HEK293 (cell line): ENCODE results near the gene LRFN2.
A peak's percentile ranks its signal among the peaks of the same experiment; 100 is the strongest.

Source experiments
- CTCF ChIA-PET: fragments of 350-600 bp; formaldehyde crosslinking; extraction: SDS; loops from one replicate; lab custom pipeline; 2021; ENCODE audit warnings: antibody characterized with exemption; lab: Yijun Ruan, JAX
- POLR2A ChIA-PET: fragments of 300-600 bp; formaldehyde crosslinking; extraction: SDS; loops from one replicate; lab custom pipeline; 2020; ENCODE audit warnings: antibody characterized with exemption, inconsistent platforms; lab: Yijun Ruan, JAX
- H3K27ac ChIP-seq: fragments of 200-500 bp; sonication (Bioruptor generic); 2 replicates; pipeline ENCODE4 v1.5.1; 2014; ENCODE audit warnings: low read depth, low read length, control low read depth, inconsistent platforms; ENCODE audit errors: extremely low read depth
- H3K36me3 ChIP-seq, 2 experiments: fragments of 200-500 bp in 1 of 2; sonication (Bioruptor generic) in 1 of 2; 1 replicate in 1 of 2; 2 replicates in 1 of 2; pipeline ENCODE4 v1.5.1; 2014 to 2017; ENCODE audit warnings: inconsistent platforms in 2 of 2, low read length in 2 of 2; ENCODE audit not compliant: control insufficient read depth in 2 of 2, insufficient read depth in 1 of 2
- H3K4me1 ChIP-seq: fragments of 200-500 bp; sonication (Bioruptor generic); 2 replicates; pipeline ENCODE4 v1.5.1; 2014; ENCODE audit warnings: mild to moderate bottlenecking, low read length, inconsistent platforms; ENCODE audit not compliant: control insufficient read depth, insufficient read depth
- H3K4me3 ChIP-seq: 2 replicates; pipeline ENCODE4 v1.5.1; 2011; ENCODE audit warnings: low read depth, mild to moderate bottlenecking, control low read depth, low read length, moderate library complexity
- H3K9me3 ChIP-seq: fragments of 200-500 bp; sonication (Bioruptor generic); 2 replicates; pipeline ENCODE4 v1.5.1; 2014; ENCODE audit warnings: low read depth, low read length, inconsistent platforms; ENCODE audit not compliant: control insufficient read depth, insufficient read depth
- EGR2 ChIP-seq: fragments of 450-650 bp; formaldehyde crosslinking; IDR thresholded peaks from 2 replicates; pipeline ENCODE4 v1.5.1; 2016; ENCODE audit warnings: low read depth, missing biosample characterization, missing genetic modification characterization
- GLIS2 ChIP-seq: fragments of 450-650 bp; formaldehyde crosslinking; IDR thresholded peaks from 2 replicates; pipeline ENCODE4 v1.5.1; 2016; ENCODE audit warnings: missing biosample characterization, missing genetic modification characterization
- INSM2 ChIP-seq: fragments of 450-650 bp; formaldehyde crosslinking; IDR thresholded peaks from 2 replicates; pipeline ENCODE4 v1.5.1; 2016; ENCODE audit warnings: missing biosample characterization, missing genetic modification characterization
- KLF16 ChIP-seq: fragments of 450-650 bp; formaldehyde crosslinking; IDR thresholded peaks from 2 replicates; pipeline ENCODE4 v1.5.1; 2017; ENCODE audit warnings: missing biosample characterization, missing genetic modification characterization
- MZF1 ChIP-seq: fragments of 450-650 bp; formaldehyde crosslinking; IDR thresholded peaks from 2 replicates; pipeline ENCODE4 v1.5.1; 2017; ENCODE audit warnings: missing biosample characterization, missing genetic modification characterization, borderline replicate concordance
- PRDM10 ChIP-seq: fragments of 450-650 bp; formaldehyde crosslinking; IDR thresholded peaks from 2 replicates; pipeline ENCODE4 v1.5.1; 2016; ENCODE audit warnings: missing biosample characterization, missing genetic modification characterization
- PRDM4 ChIP-seq: fragments of 450-650 bp; formaldehyde crosslinking; IDR thresholded peaks from 2 replicates; pipeline ENCODE4 v1.5.1; 2017; ENCODE audit warnings: missing biosample characterization, missing genetic modification characterization
- SETDB1 ChIP-seq: IDR thresholded peaks from one replicate; pipeline ENCODE4 v1.6.1; 2017; ENCODE audit warnings: mild to moderate bottlenecking, low read length, moderate library complexity, mixed read lengths; ENCODE audit not compliant: insufficient read length
- TSHZ1 ChIP-seq: fragments of 450-650 bp; formaldehyde crosslinking; IDR thresholded peaks from 2 replicates; pipeline ENCODE4 v1.5.1; 2016; ENCODE audit warnings: missing biosample characterization, missing genetic modification characterization, borderline replicate concordance
- ZIC2 ChIP-seq: fragments of 450-650 bp; formaldehyde crosslinking; IDR thresholded peaks from 2 replicates; pipeline ENCODE4 v1.5.1; 2016; ENCODE audit warnings: missing biosample characterization, missing genetic modification characterization
- ZNF132 ChIP-seq: fragments of 450-650 bp; formaldehyde crosslinking; IDR thresholded peaks from 2 replicates; pipeline ENCODE4 v1.5.1; 2017; ENCODE audit warnings: missing biosample characterization, missing genetic modification characterization, borderline replicate concordance
- ZNF140 ChIP-seq: fragments of 450-650 bp; formaldehyde crosslinking; IDR thresholded peaks from 2 replicates; pipeline ENCODE4 v1.5.1; 2016; ENCODE audit warnings: missing biosample characterization, missing genetic modification characterization
- ZNF223 ChIP-seq: fragments of 450-650 bp; formaldehyde crosslinking; IDR thresholded peaks from 2 replicates; pipeline ENCODE4 v1.5.1; 2016; ENCODE audit warnings: missing biosample characterization, missing genetic modification characterization
- ZNF24 ChIP-seq: fragments of 450-650 bp; formaldehyde crosslinking; IDR thresholded peaks from 2 replicates; pipeline ENCODE4 v1.5.1; 2016; ENCODE audit warnings: missing biosample characterization, missing genetic modification characterization
- ZNF302 ChIP-seq: fragments of 450-650 bp; formaldehyde crosslinking; IDR thresholded peaks from 2 replicates; pipeline ENCODE4 v1.5.1; 2016; ENCODE audit warnings: missing biosample characterization, missing genetic modification characterization, low read depth
- ZNF433 ChIP-seq: fragments of 450-650 bp; formaldehyde crosslinking; IDR thresholded peaks from 2 replicates; pipeline ENCODE4 v1.5.1; 2016; ENCODE audit warnings: missing biosample characterization, missing genetic modification characterization, low read depth
- ZNF488 ChIP-seq: fragments of 450-650 bp; formaldehyde crosslinking; IDR thresholded peaks from 2 replicates; pipeline ENCODE4 v1.5.1; 2016; ENCODE audit warnings: missing biosample characterization, missing genetic modification characterization
- ZNF549 ChIP-seq: fragments of 450-650 bp; IDR thresholded peaks from 2 replicates; pipeline ENCODE4 v1.5.1; 2018; ENCODE audit warnings: missing biosample characterization, missing genetic modification characterization, mild to moderate bottlenecking, inconsistent platforms, moderate library complexity
- ZNF560 ChIP-seq: fragments of 450-650 bp; formaldehyde crosslinking; IDR thresholded peaks from 2 replicates; pipeline ENCODE4 v1.5.1; 2017; ENCODE audit warnings: missing biosample characterization, missing genetic modification characterization, borderline replicate concordance
- ZNF658 ChIP-seq: fragments of 450-650 bp; formaldehyde crosslinking; IDR thresholded peaks from 2 replicates; pipeline ENCODE4; 2016; ENCODE audit warnings: missing biosample characterization, missing genetic modification characterization
- ZNF660 ChIP-seq: fragments of 450-650 bp; IDR thresholded peaks from 2 replicates; pipeline ENCODE4 v1.5.1; 2018; ENCODE audit warnings: missing biosample characterization, mild to moderate bottlenecking, missing genetic modification characterization
- ZNF768 ChIP-seq: fragments of 450-650 bp; formaldehyde crosslinking; IDR thresholded peaks from 2 replicates; pipeline ENCODE4 v1.5.1; 2018; ENCODE audit warnings: missing biosample characterization, mild to moderate bottlenecking, missing genetic modification characterization
- ZNF843 ChIP-seq: fragments of 450-650 bp; formaldehyde crosslinking; IDR thresholded peaks from 2 replicates; pipeline ENCODE4 v1.5.1; 2016; ENCODE audit warnings: missing biosample characterization, missing genetic modification characterization
- ZSCAN16 ChIP-seq: fragments of 450-650 bp; formaldehyde crosslinking; IDR thresholded peaks from 2 replicates; pipeline ENCODE4 v1.5.1; 2016; ENCODE audit warnings: missing biosample characterization, missing genetic modification characterization

LRFN2 gene

GRCh38 chr6:40472353-40472752, 114.8 kb downstream of the LRFN2 start (continued):
- TF ChIP-seq PRDM10 (tag by site-specific recombination), result peak; percentile 40; the same call in 1 of the 2 replicates
- TF ChIP-seq ZIC2 (tag by site-specific recombination), result peak; percentile 83
- no peak for TF ChIP-seq GLIS2
- TF ChIP-seq ZNF560, result no peak
- no peak for TF ChIP-seq ZNF433 (tag by site-specific recombination)
- TF ChIP-seq ZNF660, result 0 out of 2 replicates have a peak, but pooled peaks have one; percentile 15

GRCh38 chr6:40471243-40471642, 115.9 kb downstream of the LRFN2 start:
- no peaks in the 10 kb centered on the region for H3K36me3 ChIP-seq
- no peak for TF ChIP-seq ZNF302
- no peak for TF ChIP-seq ZNF132 (tag by site-specific recombination)
- no peak for TF ChIP-seq ZNF843
- no peak for TF ChIP-seq ZNF24 (tag by site-specific recombination)
- no peak for TF ChIP-seq ZSCAN16 (tag by site-specific recombination)
- no peak for TF ChIP-seq INSM2 (tag by site-specific recombination)
- TF ChIP-seq KLF16 (tag by site-specific recombination), result no peak
- TF ChIP-seq ZNF768, result no peak
- no peak for TF ChIP-seq ZNF223
- TF ChIP-seq ZNF140 (tag by site-specific recombination), result no peak
- no peaks in the 10 kb centered on the region for H3K9me3 ChIP-seq
- ChIA-PET POLR2A (no interaction called here), CTCF (interaction anchor here (0.6 kb wide), 1 partner anchor 128 kb away, joined by 4 read pairs; no protein-coding TSS in a partner anchor)
- H3K27ac ChIP-seq, result no peak overlapping the region
- H3K4me1 ChIP-seq, result no peaks in the 10 kb centered on the region
- H3K4me3 ChIP-seq, result no peak overlapping the region

GRCh38 chr6:40469323-40469722, 117.8 kb downstream of the LRFN2 start:
- CTCF ChIA-PET, result interaction anchor here (0.8 kb wide), 1 partner anchor 442 kb away, joined by 3 read pairs; no protein-coding TSS in a partner anchor
- no peak for TF ChIP-seq SETDB1
- TF ChIP-seq EGR2 (tag by site-specific recombination), result no peak
- no peak for TF ChIP-seq MZF1 (tag by site-specific recombination)
- TF ChIP-seq ZNF549 (tag by site-specific recombination), result no peak
- TF ChIP-seq TSHZ1, result no peak
- TF ChIP-seq ZNF658 (tag by site-specific recombination), result no peak
- no peak for TF ChIP-seq ZNF488
- no peak for TF ChIP-seq PRDM4 (tag by site-specific recombination)

More at GRCh38 chr6:40469323-40469722, 117.8 kb downstream of the LRFN2 start:
- no peaks in the 10 kb centered on the region for H3K36me3 ChIP-seq
- H3K4me1 ChIP-seq, result no peaks in the 10 kb centered on the region
- H3K9me3 ChIP-seq, result no peaks in the 10 kb centered on the region
- no peak overlapping the region for H3K4me3 ChIP-seq
- POLR2A ChIA-PET, result no interaction called here
- no peak overlapping the region for H3K27ac ChIP-seq
